IMR-90 (cell line): ENCODE data around the gene CIT. TPM values are rescaled to one million over a fixed set of nuclear protein-coding genes. Genes with fewer than 3 reads are reported as not detected.

ENCODE experiments used
- ATAC-seq: fragments of 200-7000 bp; cut with Tn5 transposase; 2 replicates; pipeline ENCODE4 v1.9.1; 2020; ENCODE audit warnings: low read depth, mild to moderate bottlenecking, moderate library complexity
- BruUV-seq: library from RNA; stranded (reverse); fragments of 400-500 nt; replicated peaks from 2 replicates; lab custom pipeline; 2021; lab: Mats Ljungman, UMichigan
- CTCF ChIA-PET: fragments of 300-600 bp; formaldehyde crosslinking; extraction: SDS; loops from one replicate; lab custom pipeline; 2021; ENCODE audit warnings: antibody characterized with exemption; lab: Yijun Ruan, JAX
- POLR2A ChIA-PET: fragments of 300-600 bp; sonication (Branson Sonifier 250); formaldehyde crosslinking; loops from one replicate; lab custom pipeline; 2022; ENCODE audit warnings: antibody characterized with exemption; ENCODE audit not compliant: unreplicated experiment; lab: Charles Lee
- DNase-seq: peaks from one replicate; pipeline ENCODE4 v3.0.0; 2013
- H2AFZ ChIP-seq: replicated peaks from 2 replicates; pipeline ENCODE3; 2013; ENCODE audit warnings: low read length, mild to moderate bottlenecking; ENCODE audit not compliant: poor library complexity
- H2AK5ac ChIP-seq: 2 replicates; pipeline ENCODE4 v1.6.1; 2013; ENCODE audit warnings: low read depth, low read length, inconsistent platforms
- H2AK9ac ChIP-seq: replicated peaks from 2 replicates; pipeline ENCODE3; 2013; ENCODE audit warnings: mild to moderate bottlenecking, low read depth, low read length, moderate library complexity; ENCODE audit not compliant: poor library complexity
- H2BK120ac ChIP-seq: 2 replicates; pipeline ENCODE4 v1.6.1; 2013; ENCODE audit warnings: low read depth, low read length, inconsistent platforms
- H2BK15ac ChIP-seq: 3 replicates; pipeline ENCODE4 v1.6.1; 2013; ENCODE audit warnings: low read depth, low read length, inconsistent platforms
- H2BK20ac ChIP-seq: 2 replicates; pipeline ENCODE4 v1.6.1; 2013; ENCODE audit warnings: low read depth, mild to moderate bottlenecking, inconsistent platforms, low read length, moderate library complexity
- H2BK5ac ChIP-seq: 2 replicates; pipeline ENCODE4 v1.6.1; 2013; ENCODE audit warnings: mild to moderate bottlenecking, low read depth, low read length, inconsistent platforms; ENCODE audit not compliant: poor library complexity, severe bottlenecking
- H3K14ac ChIP-seq: replicated peaks from 2 replicates; pipeline ENCODE4 v1.6.1; 2013; ENCODE audit warnings: low read depth, low read length, inconsistent platforms
- H3K18ac ChIP-seq: 2 replicates; pipeline ENCODE4 v1.6.1; 2013; ENCODE audit warnings: low read depth, low read length, control low read depth
- H3K23ac ChIP-seq: 2 replicates; pipeline ENCODE4 v1.6.1; 2013; ENCODE audit warnings: low read depth, low read length, inconsistent platforms
- H3K27ac ChIP-seq: 2 replicates; pipeline ENCODE4 v1.5.1; 2013; ENCODE audit warnings: mild to moderate bottlenecking, control low read depth, low read length; ENCODE audit not compliant: insufficient read depth
- H3K27me3 ChIP-seq: 2 replicates; pipeline ENCODE4 v1.6.1; 2013; ENCODE audit warnings: low read length; ENCODE audit not compliant: control insufficient read depth, insufficient read depth
- H3K36me3 ChIP-seq: 2 replicates; pipeline ENCODE4 v1.6.1; 2013; ENCODE audit warnings: low read length, mixed read lengths; ENCODE audit not compliant: control insufficient read depth, insufficient read depth
- H3K4ac ChIP-seq: 2 replicates; pipeline ENCODE4 v1.6.1; 2013; ENCODE audit warnings: low read depth, low read length, inconsistent platforms
- H3K4me1 ChIP-seq: 2 replicates; pipeline ENCODE4 v1.6.1; 2013; ENCODE audit warnings: low read length, mixed read lengths; ENCODE audit not compliant: control insufficient read depth, insufficient read depth
- H3K4me2 ChIP-seq: 2 replicates; pipeline ENCODE4 v1.6.1; 2013; ENCODE audit warnings: low read depth, mild to moderate bottlenecking, control low read depth, low read length, moderate library complexity
- H3K4me3 ChIP-seq: 2 replicates; pipeline ENCODE4 v1.5.1; 2013; ENCODE audit warnings: low read depth, mild to moderate bottlenecking, control low read depth, low read length, moderate library complexity; ENCODE audit not compliant: insufficient read depth
- H3K56ac ChIP-seq: 2 replicates; pipeline ENCODE4 v1.6.1; 2013; ENCODE audit warnings: low read length, inconsistent platforms; ENCODE audit not compliant: insufficient read depth; ENCODE audit errors: extremely low read depth
- H3K79me1 ChIP-seq, 2 experiments: 2 replicates each; pipeline ENCODE4 v1.6.1; 2013; ENCODE audit warnings: low read length in 2 of 2, inconsistent platforms in 1 of 2, low read depth in 1 of 2
- H3K9ac ChIP-seq: 2 replicates; pipeline ENCODE4 v1.6.1; 2013; ENCODE audit warnings: low read depth, low read length, control low read depth
- H3K9me1 ChIP-seq: 2 replicates; pipeline ENCODE4 v1.6.1; 2013; ENCODE audit warnings: low read length, inconsistent platforms; ENCODE audit not compliant: insufficient read depth
- H3K9me3 ChIP-seq: 2 replicates; pipeline ENCODE4 v1.6.1; 2013; ENCODE audit warnings: low read length; ENCODE audit not compliant: control insufficient read depth, insufficient read depth
- H4K20me1 ChIP-seq: 2 replicates; pipeline ENCODE4 v1.6.1; 2013; ENCODE audit warnings: low read length, inconsistent platforms; ENCODE audit not compliant: insufficient read depth
- H4K5ac ChIP-seq: 2 replicates; pipeline ENCODE4 v1.6.1; 2013; ENCODE audit warnings: mild to moderate bottlenecking, low read depth, low read length, control low read depth
- H4K8ac ChIP-seq, 2 experiments: 2 replicates each; pipeline ENCODE4 v1.6.1; 2013; ENCODE audit warnings: low read depth in 2 of 2, low read length in 2 of 2, control low read depth in 1 of 2, inconsistent platforms in 1 of 2
- H4K91ac ChIP-seq: 2 replicates; pipeline ENCODE4 v1.6.1; 2013; ENCODE audit warnings: low read depth, low read length, inconsistent platforms; ENCODE audit not compliant: insufficient read depth
- BHLHE40 ChIP-seq: fragments of 150-350 bp; IDR thresholded peaks from 2 replicates; pipeline ENCODE4 v1.6.1; 2016; ENCODE audit warnings: mild to moderate bottlenecking, low read depth, low read length
- CHD1 ChIP-seq: IDR thresholded peaks from 2 replicates; pipeline ENCODE4 v1.6.1; 2012; ENCODE audit warnings: low read depth, low read length, improper control_type of control experiment
- CTCF ChIP-seq: conservative IDR thresholded peaks from 2 replicates; pipeline ENCODE4 v1.5.1; 2012; ENCODE audit warnings: mild to moderate bottlenecking, low read depth, low read length, improper control_type of control experiment
- ELK1 ChIP-seq: fragments of 150-350 bp; IDR thresholded peaks from 2 replicates; pipeline ENCODE4 v1.6.1; 2016; ENCODE audit warnings: low read depth, mild to moderate bottlenecking, low read length, moderate library complexity, borderline replicate concordance
- FOS ChIP-seq: fragments of 150-350 bp; IDR thresholded peaks from 2 replicates; pipeline ENCODE4 v1.6.1; 2016; ENCODE audit warnings: low read depth, low read length
- MAFK ChIP-seq: IDR thresholded peaks from 2 replicates; pipeline ENCODE4 v1.6.1; 2012; ENCODE audit warnings: low read depth, low read length, improper control_type of control experiment
- MXI1 ChIP-seq: IDR thresholded peaks from 2 replicates; pipeline ENCODE4 v1.6.1; 2012; ENCODE audit warnings: low read depth, mild to moderate bottlenecking, low read length, moderate library complexity, borderline replicate concordance
- NFE2L2 ChIP-seq: fragments of 150-350 bp; IDR thresholded peaks from 2 replicates; pipeline ENCODE4 v1.6.1; 2016; ENCODE audit warnings: low read depth, mild to moderate bottlenecking, low read length
- POLR2A ChIP-seq: IDR thresholded peaks from 2 replicates; pipeline ENCODE4 v1.6.1; 2012; ENCODE audit warnings: mild to moderate bottlenecking, low read depth, low read length
- RCOR1 ChIP-seq: IDR thresholded peaks from 2 replicates; pipeline ENCODE4 v1.6.1; 2012; ENCODE audit warnings: mild to moderate bottlenecking, low read length, improper control_type of control experiment; ENCODE audit not compliant: insufficient replicate concordance
- RFX5 ChIP-seq: IDR thresholded peaks from 2 replicates; pipeline ENCODE4 v1.8.0; 2012; ENCODE audit warnings: low read depth, mild to moderate bottlenecking, low read length, moderate library complexity
- SMC3 ChIP-seq: fragments of 150-350 bp; IDR thresholded peaks from 2 replicates; pipeline ENCODE4 v1.6.1; 2016; ENCODE audit warnings: low read depth, mild to moderate bottlenecking, antibody characterized with exemption, low read length, moderate library complexity
- USF2 ChIP-seq: fragments of 150-350 bp; IDR thresholded peaks from 2 replicates; pipeline ENCODE4 v1.6.1; 2017; ENCODE audit warnings: mild to moderate bottlenecking, antibody characterized with exemption, low read length, low read depth
- WGBS, 2 experiments: methylation state at CpG; one replicate each; pipeline versions ENCODE4 v1.1.5 to v1.1.7; 2013; ENCODE audit warnings: missing lambda C conversion rate in 2 of 2; ENCODE audit not compliant: insufficient read length in 1 of 2; ENCODE audit errors: extremely low coverage in 2 of 2; 5-methylcytosine and 5-hydroxymethylcytosine counted together
- dilution Hi-C: fragments of 300-500 bp; cut with HindIII; formaldehyde crosslinking; loops from one replicate; pipeline ENCODE4 v1.14.3; 2018; ENCODE audit warnings: low sequenced_read_pairs; ENCODE audit not compliant: unreplicated experiment
- in situ Hi-C: fragments of 300-500 bp; cut with MboI; formaldehyde crosslinking; loops from 3 replicates; pipeline ENCODE4 v1.14.3; 2019; ENCODE audit warnings: low sequenced_read_pairs, inconsistent platforms, mixed read lengths
- intact Hi-C: fragments of 100-400 bp; cut with micrococcal nuclease; formaldehyde crosslinking; loops from 2 replicates; pipeline ENCODE4 v1.10.0; 2022
- polyA plus RNA-seq, 3 experiments: library from polyadenylated mRNA; depleted of rRNA; stranded (reverse); fragments of >200 nt; gene quantifications; 2 replicates each; pipeline ENCODE4 v1.2.3, GENCODE V29; 2012; ENCODE audit warnings: low replicate concordance in 1 of 3
- total RNA-seq: library from RNA; depleted of rRNA; stranded (reverse); fragments of >200 nt; gene quantifications from 2 replicates; pipeline ENCODE4 v1.2.3, GENCODE V29; 2012

CIT gene
- total and polyA plus RNA-seq, 2 of the 4 experiments (the other 2 are of a cell fraction), result 13.1 to 21.0 TPM

- no peaks in the 10 kb centered on the region for H3K4me1 ChIP-seq
- TF ChIP-seq RCOR1 (no peak), RFX5 (no peak), CHD1 (no peak), FOS (no peak), CTCF (no peak), USF2 (no peak), BHLHE40 (no peak), SMC3 (no peak), MXI1 (no peak), MAFK (no peak), NFE2L2 (no peak), POLR2A (no peak), ELK1 (no peak)
- no peak overlapping the region for H3K23ac ChIP-seq
- no peak overlapping the region for H3K14ac ChIP-seq
- no peaks in the 10 kb centered on the region for H4K20me1 ChIP-seq
- H3K9ac ChIP-seq, result no peak overlapping the region
- no peak overlapping the region for H3K4me3 ChIP-seq
- in situ Hi-C loops, result no loop called here
- no peak overlapping the region for H4K91ac ChIP-seq
- no peak overlapping the region for H3K18ac ChIP-seq
- H3K4ac ChIP-seq, result no peak overlapping the region
- H2BK120ac ChIP-seq, result no peak overlapping the region
- H2AK5ac ChIP-seq, result no peak overlapping the region
- H2BK5ac ChIP-seq, result no peak overlapping the region
- no peak overlapping the region for H4K5ac ChIP-seq
- BruUV-seq, result no TSS peak
- ATAC-seq (no peak), DNase-seq (no peak)
- H2AK9ac ChIP-seq, result no peak overlapping the region
- H3K27ac ChIP-seq, result no peak overlapping the region
- no peaks in the 10 kb centered on the region for H3K9me1 ChIP-seq
- H3K36me3 ChIP-seq, result no peaks in the 10 kb centered on the region
- POLR2A ChIA-PET, result no interaction called here
- H3K56ac ChIP-seq, result no peak overlapping the region
- no peak overlapping the region for H2BK15ac ChIP-seq
- CTCF ChIA-PET, result no interaction called here
- intact Hi-C loops, result no loop called here
- no peak overlapping the region for H2AFZ ChIP-seq
- no peak overlapping the region for H4K8ac ChIP-seq
- no CpG with 5 or more reads among the region's 3 CpGs for WGBS, 2 experiments
- no peaks in the 10 kb centered on the region for H3K9me3 ChIP-seq
- H3K27me3 ChIP-seq, result no peaks in the 10 kb centered on the region
- no peak overlapping the region for H2BK20ac ChIP-seq
- no peaks in the 10 kb centered on the region for H3K79me1 ChIP-seq
- dilution Hi-C loops, result no loop called here
- no peak overlapping the region for H3K4me2 ChIP-seq
Measured at GRCh38 chr12:119885549-119885948, 8.4 kb upstream of the CIT start.
